K562 (cell line): Measurements from ENCODE around the gene MARCHF3. TPM values are rescaled to one million over a fixed set of nuclear protein-coding genes. Genes with fewer than 3 reads are reported as not detected.

ENCODE experiments used
- ATAC-seq: fragments of 200-7000 bp; cut with Tn5 transposase; 3 replicates; pipeline ENCODE4 v1.9.1; 2020; ENCODE audit warnings: moderate library complexity
- BruUV-seq: library from RNA; stranded (reverse); fragments of 400-500 nt; replicated peaks from 2 replicates; lab custom pipeline; 2021; lab: Mats Ljungman, UMichigan
- CTCF ChIA-PET: fragments of 300-600 bp; formaldehyde crosslinking; extraction: SDS; loops from one replicate; lab custom pipeline; 2021; ENCODE audit warnings: low intra/inter-chr PET ratio; lab: Yijun Ruan, JAX
- POLR2A ChIA-PET: fragments of 300-600, 350-650 bp; sonication (Branson Sonifier 250); formaldehyde crosslinking; extraction: SDS; loops from one replicate; lab custom pipeline; 2021; ENCODE audit warnings: antibody characterized with exemption, inconsistent platforms; lab: Yijun Ruan, JAX
- DNase-seq, 4 experiments: peaks; one replicate each; pipeline versions ENCODE4 v3.0.0 to v3.0.0-alpha.2; 2011 to 2018; ENCODE audit warnings: low spot score in 3 of 4, mixed read lengths in 3 of 4; ENCODE audit errors: extremely low read depth in 1 of 4
- FAIRE-seq: peaks from 2 replicates; lab custom pipeline; 2011; peaks lifted over from hg19 to GRCh38; lab: Jason Lieb, UNC
- H2AFZ ChIP-seq: 2 replicates; pipeline ENCODE4 v1.6.0; 2011; ENCODE audit warnings: low read depth, low read length, control low read depth, inconsistent platforms
- H3K27ac ChIP-seq: fragments of 200-600 bp; 3 replicates; pipeline ENCODE4 v1.8.0; 2011; ENCODE audit warnings: low read depth, mild to moderate bottlenecking, control low read depth, inconsistent platforms, low read length, moderate library complexity, mixed read lengths; ENCODE audit errors: extremely low read depth
- H3K27me3 ChIP-seq, 2 experiments: fragments of 300-600 bp in 1 of 2; 2 replicates in 1 of 2; 3 replicates in 1 of 2; pipeline versions ENCODE4 v1.6.0 to v1.8.0; 2011; ENCODE audit warnings: inconsistent platforms in 2 of 2, low read length in 2 of 2, mild to moderate bottlenecking in 1 of 2, mixed read lengths in 1 of 2, moderate library complexity in 1 of 2; ENCODE audit not compliant: control insufficient read depth in 2 of 2, insufficient read depth in 2 of 2
- H3K36me3 ChIP-seq: fragments of 300-600 bp; 3 replicates; pipeline ENCODE4 v1.8.0; 2011; ENCODE audit warnings: mild to moderate bottlenecking, low read length, inconsistent platforms; ENCODE audit not compliant: control insufficient read depth, insufficient read depth
- H3K4me1 ChIP-seq, 2 experiments: fragments of 200-600 bp in 1 of 2; replicated peaks in 1 of 2; 2 replicates in 1 of 2; 3 replicates in 1 of 2; pipeline versions ENCODE4 v1.5.1 to v1.8.0; 2011; ENCODE audit warnings: inconsistent platforms in 2 of 2, low read length in 2 of 2, mild to moderate bottlenecking in 1 of 2, mixed read lengths in 1 of 2, moderate library complexity in 1 of 2; ENCODE audit not compliant: control insufficient read depth in 2 of 2, insufficient read depth in 2 of 2
- H3K4me2 ChIP-seq: 2 replicates; pipeline ENCODE4 v1.6.1; 2011; ENCODE audit warnings: low read length, control low read depth, inconsistent platforms, mixed read lengths; ENCODE audit not compliant: insufficient read depth
- H3K4me3 ChIP-seq: fragments of 200-600 bp; sonication (generic), shearing (Covaris generic); 2 replicates; pipeline ENCODE4 v1.5.1; 2016; ENCODE audit warnings: control low read depth, inconsistent platforms
- H3K79me2 ChIP-seq: fragments of 200-600 bp; 3 replicates; pipeline ENCODE4 v1.8.0; 2011; ENCODE audit warnings: low read length, inconsistent platforms; ENCODE audit not compliant: control insufficient read depth, insufficient read depth
- H3K9ac ChIP-seq, 2 experiments: 2 replicates each; pipeline versions ENCODE4 v1.6.0 to v1.6.1; 2011; ENCODE audit warnings: low read depth in 2 of 2, low read length in 2 of 2, control low read depth in 1 of 2, inconsistent platforms in 1 of 2, mild to moderate bottlenecking in 1 of 2, mixed read lengths in 1 of 2; ENCODE audit not compliant: insufficient read depth in 1 of 2
- H3K9me1 ChIP-seq: one replicate; pipeline ENCODE4 v1.6.0; 2011; ENCODE audit warnings: inconsistent platforms, mild to moderate bottlenecking, low read length, moderate library complexity; ENCODE audit not compliant: control insufficient read depth, insufficient read depth
- H3K9me3 ChIP-seq: replicated peaks from 2 replicates; pipeline ENCODE4 v1.5.1; 2011; ENCODE audit warnings: low read depth, low read length, inconsistent platforms; ENCODE audit not compliant: control insufficient read depth, insufficient read depth
- H4K20me1 ChIP-seq: replicated peaks from 2 replicates; pipeline ENCODE4 v1.6.1; 2011; ENCODE audit warnings: low read length, inconsistent platforms, mixed read lengths; ENCODE audit not compliant: control insufficient read depth, insufficient read depth
- DIDO1 ChIP-seq: fragments of 450-650 bp; IDR thresholded peaks from 2 replicates; pipeline ENCODE4 v1.6.1; 2016; ENCODE audit warnings: low read depth, missing biosample characterization, missing genetic modification characterization
- ELF2 ChIP-seq: fragments of 250-450 bp; sonication (Bioruptor Pico); IDR thresholded peaks from 2 replicates; pipeline ENCODE4 v1.5.0; 2021; ENCODE audit warnings: mild to moderate bottlenecking
- EP400 ChIP-seq: fragments of 450-650 bp; IDR thresholded peaks from 2 replicates; pipeline ENCODE4 v1.6.1; 2017; ENCODE audit warnings: antibody characterized with exemption, mild to moderate bottlenecking, moderate library complexity
- HMGXB4 ChIP-seq: sonication (generic); formaldehyde crosslinking; IDR thresholded peaks from 2 replicates; pipeline ENCODE4 v1.8.1; 2023; ENCODE audit warnings: mild to moderate bottlenecking, missing genetic modification reagents
- HOMEZ ChIP-seq: fragments of 250-450 bp; sonication (Bioruptor Pico); IDR thresholded peaks from 2 replicates; pipeline ENCODE4 v1.4.0; 2020; ENCODE audit warnings: mild to moderate bottlenecking, moderate library complexity
- L3MBTL2 ChIP-seq: fragments of 450-650 bp; IDR thresholded peaks from 2 replicates; pipeline ENCODE4 v1.6.1; 2016; ENCODE audit warnings: mild to moderate bottlenecking, moderate library complexity
- ZBTB40 ChIP-seq, 2 experiments: fragments of 450-650 bp in 1 of 2; sonication (generic) in 1 of 2; formaldehyde crosslinking in 1 of 2; IDR thresholded peaks; 2 replicates each; pipeline versions ENCODE4 v1.7.1 to v1.9.0; 2016 to 2022; ENCODE audit warnings: inconsistent platforms in 1 of 2, mild to moderate bottlenecking in 1 of 2, missing genetic modification reagents in 1 of 2
- ZNF75A ChIP-seq: fragments of 450-650 bp; formaldehyde crosslinking; IDR thresholded peaks from 2 replicates; pipeline ENCODE4 v1.4.0; 2020; ENCODE audit warnings: mild to moderate bottlenecking
- ZNF76 ChIP-seq: fragments of 250-450 bp; sonication (Bioruptor Pico); IDR thresholded peaks from 2 replicates; pipeline ENCODE4 v1.4.0; 2020; ENCODE audit warnings: mild to moderate bottlenecking, moderate library complexity, borderline replicate concordance
- in situ Hi-C: fragments of 300-500 bp; cut with MboI; formaldehyde crosslinking; loops from 4 replicates; pipeline ENCODE4 v1.15.0; 2018; ENCODE audit warnings: inconsistent platforms, mixed read lengths
- intact Hi-C: fragments of 100-400 bp; cut with micrococcal nuclease; formaldehyde crosslinking; loops from 2 replicates; pipeline ENCODE4 v1.14.2; 2022
- polyA plus RNA-seq, 8 experiments: library from polyadenylated mRNA; depleted of rRNA in 4 of 8; stranded (reverse) in 5 of 8; unstranded in 3 of 8; fragments of >200 nt; fragmentation: Nextera tagmentation in 2 of 8; fragmentation: Illumina TruSeq in 1 of 8; extraction: Ambion mirVana in 2 of 8; extraction: Trizol in 1 of 8; gene quantifications; 2 replicates each; pipeline versions ENCODE4 v1.2.1 to v1.2.3, GENCODE V29; 2011 to 2014; ENCODE audit warnings: inconsistent platforms in 1 of 8, missing spikeins in 1 of 8
- total RNA-seq, 7 experiments: library from RNA; depleted of rRNA in 6 of 7; stranded (reverse); fragments of >200 nt in 6 of 7; fragmentation: Illumina TruSeq in 2 of 7; extraction: Trizol in 2 of 7; gene quantifications; 2 replicates each; pipeline versions ENCODE4 v1.2.1 to v1.2.3, GENCODE V29; 2011 to 2021; ENCODE audit warnings: low replicate concordance in 1 of 7

The MARCHF3 gene
- total and polyA plus RNA-seq, 9 of the 15 experiments (the other 6 are each of a cell fraction or from before 2014, with no cell fraction given): 5.6 to 37.4 (median 16.5) TPM

GRCh38 chr5:126965487-126965886 is 64.9 kb downstream of the MARCHF3 start:
- Histone ChIP-seq H3K9me1 (no peaks in the 10 kb centered on the region), H3K79me2 (peaks cover 83% of the 10 kb centered on the region), H3K4me2 (no peak overlapping the region), H3K27me3 (no peaks in the 10 kb centered on the region), H3K27ac (no peak overlapping the region), H3K4me3 (no peak overlapping the region), H2AFZ (no peak overlapping the region), H4K20me1 (no peaks in the 10 kb centered on the region), H3K9me3 (no peaks in the 10 kb centered on the region), H3K9ac (no peak overlapping the region), H3K4me1 (peaks cover 15 to 49% of the 10 kb centered on the region in 2 experiments), H3K36me3 (peaks cover 2% of the 10 kb centered on the region; the same call in 1 of the 3 replicates)
- DNase-seq (no peak), FAIRE-seq (no peak), ATAC-seq (no peak)
- TF ChIP-seq L3MBTL2 (no peak), HOMEZ (no peak), DIDO1 (tag) (no peak), ZBTB40 (IDR thresholded peaks at IDR 0.05) (no peak), ZBTB40 (CRISPR knock-in tag; IDR thresholded peaks at IDR 0.05) (no peak), ZNF75A (CRISPR knock-in tag) (no peak), HMGXB4 (CRISPR knock-in tag) (no peak), ELF2 (no peak), ZNF76 (no peak), EP400 (no peak)
- ChIA-PET CTCF (interaction anchor here (0.7 kb wide), 1 partner anchor 353 kb away, joined by 8 read pairs; no protein-coding TSS in a partner anchor), POLR2A (no interaction called here)
- intact Hi-C loops (no loop called here), in situ Hi-C loops (no loop called here)
- no TSS peak for BruUV-seq
